H9 (cell line): ENCODE measurements around the gene MRM1. TPM values are rescaled to one million over a fixed set of nuclear protein-coding genes. Genes with fewer than 3 reads are reported as not detected.

ENCODE experiments used
- DNase-seq: peaks from one replicate; pipeline ENCODE4 v3.0.0-alpha.2; 2017
- H2AFZ ChIP-seq: one replicate; pipeline ENCODE4 v1.6.1; 2013; ENCODE audit warnings: mild to moderate bottlenecking, low read length, control low read depth, moderate library complexity
- H2AK5ac ChIP-seq: 2 replicates; pipeline ENCODE4 v1.6.1; 2013; ENCODE audit warnings: low read length, control low read depth, mixed read lengths; ENCODE audit not compliant: insufficient read length
- H2BK120ac ChIP-seq: one replicate; pipeline ENCODE4 v1.6.1; 2013; ENCODE audit warnings: low read depth, mild to moderate bottlenecking, low read length, control low read depth, inconsistent platforms; ENCODE audit not compliant: poor library complexity, severe bottlenecking
- H2BK12ac ChIP-seq: 2 replicates; pipeline ENCODE4 v1.6.1; 2013; ENCODE audit warnings: low read length, control low read depth, mixed read lengths, low read depth; ENCODE audit not compliant: insufficient read length
- H2BK15ac ChIP-seq: 2 replicates; pipeline ENCODE4 v1.6.1; 2013; ENCODE audit warnings: low read depth, low read length, control low read depth
- H2BK20ac ChIP-seq: one replicate; pipeline ENCODE4 v1.6.1; 2013; ENCODE audit warnings: low read depth, mild to moderate bottlenecking, low read length, control low read depth, inconsistent platforms; ENCODE audit not compliant: poor library complexity, severe bottlenecking
- H2BK5ac ChIP-seq: 2 replicates; pipeline ENCODE4 v1.6.1; 2013; ENCODE audit warnings: low read length, control low read depth, mixed read lengths; ENCODE audit not compliant: insufficient read length
- H3K14ac ChIP-seq: 2 replicates; pipeline ENCODE4 v1.6.1; 2013; ENCODE audit warnings: low read length, control low read depth; ENCODE audit not compliant: insufficient read depth
- H3K18ac ChIP-seq: 2 replicates; pipeline ENCODE4 v1.6.1; 2013; ENCODE audit warnings: low read depth, mild to moderate bottlenecking, mixed read lengths, low read length, control low read depth; ENCODE audit not compliant: insufficient read length
- H3K23ac ChIP-seq: 2 replicates; pipeline ENCODE4 v1.6.1; 2013; ENCODE audit warnings: low read length, control low read depth, mixed read lengths, low read depth; ENCODE audit not compliant: insufficient read length
- H3K23me2 ChIP-seq: 2 replicates; pipeline ENCODE4 v1.6.1; 2013; ENCODE audit warnings: low read depth, mild to moderate bottlenecking, mixed read lengths, low read length, control low read depth; ENCODE audit not compliant: insufficient read length, poor library complexity, severe bottlenecking
- H3K27ac ChIP-seq: 2 replicates; pipeline ENCODE4 v1.5.1; 2013; ENCODE audit warnings: low read length, control low read depth, mixed read lengths, low read depth; ENCODE audit not compliant: insufficient read length
- H3K27me3 ChIP-seq: 2 replicates; pipeline ENCODE4 v1.6.1; 2013; ENCODE audit warnings: low read length, control low read depth, inconsistent platforms; ENCODE audit not compliant: insufficient read depth
- H3K4ac ChIP-seq: 2 replicates; pipeline ENCODE4 v1.6.1; 2013; ENCODE audit warnings: low read depth, mild to moderate bottlenecking, control low read depth, inconsistent platforms, low read length, moderate library complexity
- H3K4me1 ChIP-seq: 2 replicates; pipeline ENCODE4 v1.6.1; 2013; ENCODE audit warnings: low read length, control low read depth, inconsistent platforms; ENCODE audit not compliant: insufficient read depth
- H3K4me2 ChIP-seq: 2 replicates; pipeline ENCODE4 v1.6.1; 2013; ENCODE audit warnings: low read length, control low read depth, mixed read lengths; ENCODE audit not compliant: insufficient read length, insufficient read depth
- H3K56ac ChIP-seq: 2 replicates; pipeline ENCODE4 v1.6.1; 2013; ENCODE audit warnings: low read depth, mild to moderate bottlenecking, mixed read lengths, low read length, control low read depth; ENCODE audit not compliant: insufficient read length
- H3K79me1 ChIP-seq: 2 replicates; pipeline ENCODE4 v1.6.1; 2013; ENCODE audit warnings: low read depth, mild to moderate bottlenecking, moderate library complexity, low read length, control low read depth, inconsistent platforms; ENCODE audit not compliant: insufficient read depth, poor library complexity, severe bottlenecking
- H3K79me2 ChIP-seq: 2 replicates; pipeline ENCODE4 v1.6.1; 2013; ENCODE audit warnings: low read length, control low read depth, inconsistent platforms; ENCODE audit not compliant: insufficient read depth
- H3K9ac ChIP-seq: 2 replicates; pipeline ENCODE4 v1.6.1; 2013; ENCODE audit warnings: low read length, control low read depth, mixed read lengths; ENCODE audit not compliant: insufficient read length; ENCODE audit errors: extremely low read depth
- H3K9me3 ChIP-seq: one replicate; pipeline ENCODE4 v1.6.1; 2013; ENCODE audit warnings: low read depth, low read length, inconsistent platforms; ENCODE audit not compliant: control insufficient read depth
- H3T11ph ChIP-seq: one replicate; pipeline ENCODE4 v1.6.1; 2013; ENCODE audit warnings: mild to moderate bottlenecking, low read length, control low read depth, inconsistent platforms
- H4K20me1 ChIP-seq: one replicate; pipeline ENCODE4 v1.6.1; 2013; ENCODE audit not compliant: control insufficient read depth, insufficient read length, insufficient read depth
- H4K5ac ChIP-seq: 2 replicates; pipeline ENCODE4 v1.6.1; 2013; ENCODE audit warnings: low read depth, mild to moderate bottlenecking, mixed read lengths, low read length, control low read depth; ENCODE audit not compliant: insufficient read length
- H4K8ac ChIP-seq: replicated peaks from 2 replicates; pipeline ENCODE4 v1.6.1; 2013; ENCODE audit warnings: low read length, control low read depth, mixed read lengths, low read depth; ENCODE audit not compliant: insufficient read length
- H4K91ac ChIP-seq: 2 replicates; pipeline ENCODE4 v1.6.1; 2013; ENCODE audit warnings: low read depth, mild to moderate bottlenecking, moderate library complexity, mixed read lengths, low read length, control low read depth; ENCODE audit not compliant: insufficient read length
- H3K27ac Mint-ChIP-seq, 3 experiments: 2 replicates in 2 of 3; 3 replicates in 1 of 3; pipeline ENCODE4 v1.8.0; 2020 to 2021; ENCODE audit warnings: mixed read lengths in 3 of 3, mild to moderate bottlenecking in 1 of 3, moderate library complexity in 1 of 3
- H3K27me3 Mint-ChIP-seq: 2 replicates; pipeline ENCODE4 v1.8.0; 2021; ENCODE audit warnings: low read depth, mild to moderate bottlenecking, moderate library complexity, mixed read lengths
- H3K36me3 Mint-ChIP-seq, 3 experiments: 2 replicates in 2 of 3; 3 replicates in 1 of 3; pipeline ENCODE4 v1.8.0; 2020 to 2021; ENCODE audit warnings: low read depth in 3 of 3, mixed read lengths in 3 of 3; ENCODE audit not compliant: insufficient read depth in 1 of 3
- H3K4me1 Mint-ChIP-seq, 2 experiments: 2 replicates each; pipeline ENCODE4 v1.8.0; 2020; ENCODE audit warnings: mixed read lengths in 2 of 2
- H3K4me3 Mint-ChIP-seq, 2 experiments: 2 replicates in 1 of 2; 3 replicates in 1 of 2; pipeline ENCODE4 v1.8.0; 2020 to 2021; ENCODE audit warnings: mild to moderate bottlenecking in 2 of 2, mixed read lengths in 2 of 2, moderate library complexity in 1 of 2
- H3K9me3 Mint-ChIP-seq, 2 experiments: 2 replicates in 1 of 2; 3 replicates in 1 of 2; pipeline ENCODE4 v1.8.0; 2020; ENCODE audit warnings: mild to moderate bottlenecking in 2 of 2, mixed read lengths in 2 of 2, moderate library complexity in 1 of 2
- WGBS: extraction: QIAGEN DNeasy Blood & Tissue Kit; methylation state at CpG from one replicate; pipeline ENCODE4 v1.1.7; 2013; ENCODE audit warnings: missing lambda C conversion rate, low lambda C conversion rate, mixed read lengths; ENCODE audit not compliant: insufficient read length; ENCODE audit errors: extremely low coverage; 5-methylcytosine and 5-hydroxymethylcytosine counted together
- total RNA-seq: library from RNA; stranded (reverse); gene quantifications from 2 replicates; pipeline ENCODE4 v1.2.1, GENCODE V29; 2021
- TF ChIP-seq, protein P1 (sequence below): fragments of 200-600 bp; sonication (generic); conservative IDR thresholded peaks from 3 replicates; pipeline ENCODE4 v1.8.0; 2021; ENCODE audit warnings: antibody characterized with exemption, mild to moderate bottlenecking

The MRM1 gene
- total RNA-seq, 1 experiment from 2014 or later, result 10.3 TPM

DNA sequence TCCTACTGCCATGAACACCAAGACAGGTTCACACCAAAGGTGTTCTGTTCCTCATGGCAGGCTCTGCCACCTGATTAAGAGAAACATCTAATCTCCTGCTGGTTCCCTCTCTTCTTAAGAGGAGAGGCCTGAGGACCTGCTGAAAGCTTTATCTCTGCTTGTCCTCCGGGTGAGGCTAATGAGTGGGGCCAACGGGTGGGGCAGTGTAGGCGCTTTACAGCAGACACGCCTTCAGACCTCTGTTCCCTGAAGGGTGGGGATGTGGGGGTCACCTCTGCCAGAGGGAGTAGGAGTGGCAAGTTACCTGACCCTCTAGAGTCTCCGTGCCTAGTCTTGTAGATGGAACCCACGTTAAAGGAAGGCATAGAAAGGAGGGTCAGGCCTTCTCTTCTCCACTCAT is 4.2 kb upstream of the MRM1 start:
- Histone ChIP-seq H3K18ac (no peak overlapping the region), H4K5ac (no peak overlapping the region)
- H3K27me3 Mint-ChIP-seq, result no peaks in the 10 kb centered on the region; the same call in 1 of the 2 replicates

More for the DNA sequence above, 4.2 kb upstream of the MRM1 start:
- no peak for DNase-seq
- H3K9me3 Mint-ChIP-seq, result no peaks in the 10 kb centered on the region
- H4K20me1 ChIP-seq, result no peaks in the 10 kb centered on the region
- no peak overlapping the region for H2BK5ac ChIP-seq
- H4K91ac ChIP-seq, result no peak overlapping the region
- H3K36me3 Mint-ChIP-seq, result peaks cover 9 to 38% (median 36%) of the 10 kb centered on the region in 3 experiments; a peak in 5 of 7 replicates
- H3K9me3 ChIP-seq, result no peaks in the 10 kb centered on the region
- no peaks in the 10 kb centered on the region for H3K27me3 ChIP-seq
- no peak overlapping the region for H3K4me3 Mint-ChIP-seq
- no peak overlapping the region for H2BK20ac ChIP-seq
- no peak overlapping the region for H3K27ac Mint-ChIP-seq
- no peaks in the 10 kb centered on the region; the same call in 1 of the 2 replicates for H3K4me1 ChIP-seq
- no peak overlapping the region for H3K9ac ChIP-seq
- peaks cover 32% of the 10 kb centered on the region in 2 experiments for H3K4me1 Mint-ChIP-seq
- WGBS, result no CpG with 5 or more reads among the region's 6 CpGs
- H3K79me1 ChIP-seq, result no peaks in the 10 kb centered on the region
- H3K23me2 ChIP-seq, result peaks cover 21% of the 10 kb centered on the region
- no peaks in the 10 kb centered on the region for H3K79me2 ChIP-seq
- H2BK12ac ChIP-seq, result no peak overlapping the region
- no peak overlapping the region for H3T11ph ChIP-seq
- no peak overlapping the region for H3K4me2 ChIP-seq
- no peak overlapping the region for H3K56ac ChIP-seq
- H3K27ac ChIP-seq, result no peak overlapping the region
- no peak overlapping the region for H2AK5ac ChIP-seq
- TF ChIP-seq, protein P1, sequence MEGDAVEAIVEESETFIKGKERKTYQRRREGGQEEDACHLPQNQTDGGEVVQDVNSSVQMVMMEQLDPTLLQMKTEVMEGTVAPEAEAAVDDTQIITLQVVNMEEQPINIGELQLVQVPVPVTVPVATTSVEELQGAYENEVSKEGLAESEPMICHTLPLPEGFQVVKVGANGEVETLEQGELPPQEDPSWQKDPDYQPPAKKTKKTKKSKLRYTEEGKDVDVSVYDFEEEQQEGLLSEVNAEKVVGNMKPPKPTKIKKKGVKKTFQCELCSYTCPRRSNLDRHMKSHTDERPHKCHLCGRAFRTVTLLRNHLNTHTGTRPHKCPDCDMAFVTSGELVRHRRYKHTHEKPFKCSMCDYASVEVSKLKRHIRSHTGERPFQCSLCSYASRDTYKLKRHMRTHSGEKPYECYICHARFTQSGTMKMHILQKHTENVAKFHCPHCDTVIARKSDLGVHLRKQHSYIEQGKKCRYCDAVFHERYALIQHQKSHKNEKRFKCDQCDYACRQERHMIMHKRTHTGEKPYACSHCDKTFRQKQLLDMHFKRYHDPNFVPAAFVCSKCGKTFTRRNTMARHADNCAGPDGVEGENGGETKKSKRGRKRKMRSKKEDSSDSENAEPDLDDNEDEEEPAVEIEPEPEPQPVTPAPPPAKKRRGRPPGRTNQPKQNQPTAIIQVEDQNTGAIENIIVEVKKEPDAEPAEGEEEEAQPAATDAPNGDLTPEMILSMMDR, result no peak
- H2BK15ac ChIP-seq, result no peak overlapping the region
- no peak overlapping the region for H4K8ac ChIP-seq
- no peak overlapping the region for H3K23ac ChIP-seq
- H2BK120ac ChIP-seq, result no peak overlapping the region
- no peak overlapping the region for H3K14ac ChIP-seq
- H2AFZ ChIP-seq, result no peak overlapping the region
- H3K4ac ChIP-seq, result no peak overlapping the region
